AML-193 (cell line): ENCODE results near the gene CAMK2D.

Experiments
- DNase-seq, 2 experiments: peaks; one replicate each; lab custom pipeline; 2025; lab: John Stamatoyannopoulos, UW

Gene CAMK2D

GRCh38 chr4:113564493-113564892, 197.0 kb downstream of the CAMK2D start:
- DNase-seq = no peak

DNA sequence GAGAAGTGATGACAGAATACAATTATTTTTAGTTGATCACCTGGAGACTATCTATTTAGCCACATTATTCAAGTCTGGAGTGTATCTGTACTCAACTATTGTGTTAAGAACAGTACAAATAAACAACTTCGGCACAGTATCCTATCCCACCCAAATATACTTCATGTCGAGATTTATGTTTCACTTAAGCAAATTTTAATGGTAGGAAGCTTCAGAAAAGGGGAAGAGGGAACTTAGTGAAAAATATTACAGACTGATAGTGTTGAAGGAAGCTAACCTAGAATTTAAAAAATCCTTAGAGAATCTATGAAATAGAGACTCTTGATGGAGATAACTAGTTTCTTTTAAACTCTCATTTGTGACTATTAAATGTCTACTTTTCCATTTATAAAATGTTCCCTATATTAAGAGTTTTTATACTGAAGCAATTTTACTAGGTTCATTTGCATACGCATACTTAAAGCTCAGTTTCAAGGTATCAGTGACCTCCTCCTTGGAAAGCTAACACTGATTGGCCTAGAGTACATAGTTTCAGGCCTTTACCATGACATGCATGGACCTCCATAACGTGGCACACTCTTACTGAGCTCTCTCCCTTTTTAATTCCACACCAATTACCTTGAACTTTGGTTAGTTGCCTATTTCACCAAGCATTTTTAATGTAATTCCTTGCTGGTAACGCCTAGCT, 197.7 kb downstream of the CAMK2D start:
- DNase-seq = no peak

DNA sequence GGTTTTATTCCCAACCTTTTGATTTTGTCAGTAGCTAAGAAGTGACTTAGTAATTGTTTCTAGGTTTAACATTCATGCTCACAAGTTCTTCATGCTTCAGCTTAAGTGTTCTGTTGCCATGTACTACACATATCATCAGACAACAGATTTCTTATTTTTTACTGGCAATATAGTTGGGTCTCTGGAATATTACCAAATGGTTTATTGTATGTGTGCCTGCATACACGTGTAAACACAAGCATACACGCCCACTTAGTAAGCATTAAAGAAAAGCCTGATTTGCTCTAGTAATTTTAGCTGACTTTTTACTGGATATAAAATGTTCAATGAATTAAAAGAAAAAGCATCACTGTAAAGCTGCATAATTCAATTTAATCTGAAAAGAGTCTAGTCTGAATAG, 199.8 kb downstream of the CAMK2D start:
- DNase-seq = no peak

GRCh38 chr4:113561092-113561491, 200.4 kb downstream of the CAMK2D start:
- DNase-seq = no peak

GRCh38 chr4:113560579-113560978, 201.0 kb downstream of the CAMK2D start:
- DNase-seq = no peak

DNA sequence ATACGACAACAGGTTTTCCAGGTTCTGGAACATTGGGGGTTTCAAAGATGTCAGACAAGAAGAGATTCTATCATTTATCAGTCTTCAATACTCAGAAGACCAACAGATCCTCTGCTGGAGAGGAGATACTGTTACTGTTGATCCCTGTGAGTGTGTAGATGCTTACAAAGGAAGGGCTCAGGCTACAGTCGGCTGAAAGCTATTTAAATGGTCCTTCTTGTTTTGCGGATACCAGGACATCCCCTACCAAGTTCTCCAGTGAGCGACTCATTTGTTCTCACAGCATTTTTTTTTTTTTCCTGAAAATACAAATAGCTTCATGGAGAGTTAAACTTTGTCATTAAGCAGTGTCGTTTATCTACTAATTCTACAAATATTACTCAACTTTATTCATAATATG, 201.6 kb downstream of the CAMK2D start:
- DNase-seq = no peak

- no peak for DNase-seq
These were observed 205.0 kb downstream of the CAMK2D start for GRCh38 chr4:113556382-113557134.

DNA sequence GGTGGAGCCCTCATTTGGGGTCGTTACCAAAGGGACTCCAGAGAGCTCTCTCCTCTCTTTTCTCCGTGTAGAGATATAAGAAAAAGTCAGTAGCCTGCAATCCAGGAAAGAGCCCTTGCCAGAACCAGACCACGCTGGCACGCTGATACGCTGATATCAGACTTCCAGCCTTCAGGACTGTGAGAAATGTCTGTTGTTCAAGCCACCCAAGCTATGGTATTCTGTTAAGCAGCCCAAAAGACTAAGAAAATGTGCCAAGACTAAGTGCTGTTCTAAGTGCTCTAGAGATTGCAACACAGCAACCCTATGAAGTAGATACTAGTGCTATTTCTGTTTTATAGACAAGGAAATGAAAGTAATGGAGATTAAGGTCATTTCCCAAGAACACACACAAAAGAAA, 205.7 kb downstream of the CAMK2D start:
- no peak for DNase-seq

GRCh38 chr4:113553082-113553481, 208.5 kb downstream of the CAMK2D start:
- DNase-seq = no peak

GRCh38 chr4:113550510-113550909, 211.0 kb downstream of the CAMK2D start:
- DNase-seq = no peak

GRCh38 chr4:113548303-113548702, 213.2 kb downstream of the CAMK2D start:
- DNase-seq = no peak

DNA sequence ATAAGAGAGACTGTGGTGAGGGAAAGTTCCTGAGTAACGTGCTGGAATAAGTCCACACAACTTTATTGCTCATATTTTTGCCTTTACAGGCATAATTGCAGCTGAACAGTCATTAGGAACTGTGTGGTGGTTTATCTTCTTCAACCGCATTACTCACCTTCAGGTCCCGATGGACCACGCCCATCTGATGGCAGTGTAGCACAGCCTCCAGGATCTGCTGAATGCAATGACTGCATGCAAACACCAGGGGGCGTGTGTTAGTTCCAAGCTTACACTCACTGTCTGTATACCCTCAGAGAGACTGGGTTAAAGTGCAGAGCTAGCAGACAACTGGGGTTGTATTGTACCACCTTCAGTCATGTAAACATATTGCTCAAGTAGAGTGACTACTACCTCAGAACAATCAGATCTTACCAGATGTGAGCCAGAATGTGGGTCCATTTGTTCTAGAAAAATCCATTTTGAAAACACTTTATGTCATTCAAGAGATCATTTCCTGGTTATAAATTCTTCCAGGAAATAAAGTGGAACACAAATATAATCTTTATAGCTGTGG, 214.0 kb downstream of the CAMK2D start:
- peak; percentile 64 to 82 for DNase-seq

- no peak for DNase-seq
These were observed 219.6 kb downstream of the CAMK2D start for GRCh38 chr4:113541933-113542332.

DNA sequence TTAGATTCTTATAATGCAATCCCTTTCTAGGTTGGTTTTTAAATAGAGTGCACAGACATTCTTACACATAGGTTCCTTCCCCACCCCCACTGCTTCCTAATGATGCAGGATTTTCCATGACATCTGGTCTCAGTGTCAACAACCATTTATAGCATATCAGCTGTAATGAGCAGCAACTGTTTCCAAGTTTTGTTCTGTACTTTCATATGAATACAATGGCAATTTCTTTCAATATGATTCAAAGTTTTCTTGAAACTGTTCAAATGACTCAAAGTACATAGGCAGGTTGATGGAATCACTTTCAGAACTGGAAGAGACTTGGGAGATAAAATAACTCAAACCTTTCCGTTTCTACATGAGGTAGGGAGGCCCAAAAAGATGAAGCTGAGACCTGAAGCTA, 220.7 kb downstream of the CAMK2D start:
- DNase-seq = no peak

DNA sequence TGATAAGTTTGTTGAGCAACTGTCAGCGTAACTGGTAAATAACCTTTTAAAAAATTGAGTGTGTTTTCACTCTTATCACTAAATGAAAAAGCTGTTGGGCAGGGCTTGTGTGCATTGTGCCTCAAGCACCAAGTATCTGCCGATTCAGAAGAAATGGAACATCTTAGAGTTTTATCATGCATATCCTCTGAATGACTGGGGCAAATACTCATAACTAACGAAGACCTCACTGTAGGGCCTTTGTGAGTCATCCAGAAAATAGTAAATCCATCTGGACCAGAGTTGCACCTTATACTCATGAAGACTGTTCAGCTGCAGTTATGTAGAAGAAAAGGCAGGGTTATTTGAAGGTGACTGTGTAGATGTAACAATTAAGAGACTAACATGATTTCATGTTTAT, 222.1 kb downstream of the CAMK2D start:
- no peak for DNase-seq

DNA sequence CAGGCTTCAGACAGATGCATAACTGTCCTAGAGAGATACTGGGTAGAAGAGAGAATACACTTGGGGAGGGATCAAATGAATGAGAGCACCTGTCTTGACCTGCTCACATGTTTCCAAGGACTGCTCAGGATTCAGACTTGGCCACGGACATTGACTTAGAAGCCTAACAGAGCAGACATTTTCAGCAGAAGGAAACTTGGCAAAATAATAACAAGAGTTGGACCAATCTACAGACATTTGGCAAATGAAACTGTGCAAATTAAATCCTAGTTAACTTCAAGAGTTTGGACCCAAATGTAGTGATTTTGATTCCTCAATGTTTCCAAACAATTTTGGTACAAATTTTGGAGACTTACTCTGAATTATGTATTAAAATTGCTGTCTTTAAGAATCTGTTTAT, 223.9 kb downstream of the CAMK2D start:
- no peak for DNase-seq

- DNase-seq = no peak
These were observed 224.3 kb downstream of the CAMK2D start for GRCh38 chr4:113537203-113537602.

GRCh38 chr4:113534711-113535110, 226.8 kb downstream of the CAMK2D start:
- DNase-seq = no peak

- DNase-seq = no peak
These were observed 230.0 kb downstream of the CAMK2D start for GRCh38 chr4:113531572-113531971.

DNA sequence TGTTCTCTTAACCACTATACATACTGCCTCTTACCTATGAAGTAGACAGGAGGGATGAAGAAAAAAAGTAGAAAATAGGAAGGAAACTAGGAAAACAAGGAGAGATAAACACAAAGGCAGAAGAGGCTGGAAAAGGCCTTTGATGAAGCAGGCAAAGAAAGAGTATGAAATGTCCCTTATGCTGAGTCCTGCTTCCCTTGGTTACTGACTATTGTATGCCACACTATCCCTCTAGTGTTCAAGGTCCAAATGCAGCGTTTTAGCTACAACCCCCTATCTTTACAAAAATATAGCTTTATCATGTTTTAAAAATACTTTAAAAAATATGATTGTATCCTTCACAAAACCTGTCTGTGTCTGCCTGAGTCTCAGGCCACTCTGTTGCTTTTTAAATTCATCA, 233.1 kb downstream of the CAMK2D start:
- DNase-seq = no peak

GRCh38 chr4:113525521-113525920, 236.0 kb downstream of the CAMK2D start:
- DNase-seq = no peak

DNA sequence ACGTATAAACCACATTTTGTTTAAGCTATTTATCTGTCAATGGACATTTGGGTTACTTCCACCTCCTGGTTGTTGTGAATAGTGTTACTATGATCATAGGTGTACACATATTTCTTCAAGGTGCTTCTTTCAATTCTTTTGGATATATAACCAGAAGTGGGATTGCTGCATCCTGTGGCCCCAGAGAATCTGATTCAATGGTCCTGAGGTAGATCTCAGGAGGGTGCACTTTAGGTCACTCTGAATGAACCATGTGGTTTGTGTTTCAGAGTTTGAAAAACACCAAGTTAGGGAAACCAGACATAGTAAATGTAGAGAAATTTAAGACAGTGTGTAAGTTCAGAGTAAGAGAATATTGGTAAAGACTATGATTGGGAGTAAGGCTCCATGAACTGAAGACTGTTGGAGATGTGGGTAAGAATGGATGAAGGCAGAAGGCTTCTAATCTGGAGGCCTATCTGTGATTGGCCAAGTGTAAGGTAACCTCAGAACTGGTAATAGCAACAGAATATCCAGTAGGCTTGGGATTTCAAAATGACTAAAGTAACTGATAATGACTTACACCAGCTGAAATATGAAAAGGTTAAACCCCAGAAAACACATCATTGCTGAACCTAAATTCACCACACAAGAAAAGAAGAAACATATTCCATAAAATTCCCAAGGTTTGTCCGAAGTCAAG, 236.9 kb downstream of the CAMK2D start:
- no peak for DNase-seq

DNA sequence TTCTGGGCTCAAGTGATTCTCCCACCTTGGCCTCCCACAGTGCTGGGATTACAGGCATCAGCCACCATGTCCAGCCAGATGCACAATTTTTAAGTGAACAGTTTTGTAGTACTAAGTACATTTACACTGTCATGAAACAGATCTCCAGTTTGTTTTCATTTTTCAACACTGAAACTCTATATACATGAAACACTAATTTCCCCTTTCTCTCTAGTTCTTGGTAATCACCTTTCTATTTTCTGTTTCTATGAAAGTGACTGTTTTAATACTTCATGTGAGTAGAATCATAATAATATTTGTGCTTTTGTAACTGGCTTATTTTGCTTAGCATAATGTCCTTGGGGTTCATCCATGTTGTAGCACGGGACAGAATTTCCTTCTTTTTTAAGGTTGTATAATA, 237.4 kb downstream of the CAMK2D start:
- no peak for DNase-seq
